C4-2B (cell line): ENCODE measurements around the gene FBXL15.

Experiments
- CTCF ChIP-seq: fragments of 450-650 bp; conservative IDR thresholded peaks from 2 replicates; pipeline ENCODE4 v1.5.1; 2017; ENCODE audit warnings: mild to moderate bottlenecking
- ZFX ChIP-seq: fragments of 450-650 bp; IDR thresholded peaks from 2 replicates; pipeline ENCODE4 v1.6.1; 2017

DNA sequence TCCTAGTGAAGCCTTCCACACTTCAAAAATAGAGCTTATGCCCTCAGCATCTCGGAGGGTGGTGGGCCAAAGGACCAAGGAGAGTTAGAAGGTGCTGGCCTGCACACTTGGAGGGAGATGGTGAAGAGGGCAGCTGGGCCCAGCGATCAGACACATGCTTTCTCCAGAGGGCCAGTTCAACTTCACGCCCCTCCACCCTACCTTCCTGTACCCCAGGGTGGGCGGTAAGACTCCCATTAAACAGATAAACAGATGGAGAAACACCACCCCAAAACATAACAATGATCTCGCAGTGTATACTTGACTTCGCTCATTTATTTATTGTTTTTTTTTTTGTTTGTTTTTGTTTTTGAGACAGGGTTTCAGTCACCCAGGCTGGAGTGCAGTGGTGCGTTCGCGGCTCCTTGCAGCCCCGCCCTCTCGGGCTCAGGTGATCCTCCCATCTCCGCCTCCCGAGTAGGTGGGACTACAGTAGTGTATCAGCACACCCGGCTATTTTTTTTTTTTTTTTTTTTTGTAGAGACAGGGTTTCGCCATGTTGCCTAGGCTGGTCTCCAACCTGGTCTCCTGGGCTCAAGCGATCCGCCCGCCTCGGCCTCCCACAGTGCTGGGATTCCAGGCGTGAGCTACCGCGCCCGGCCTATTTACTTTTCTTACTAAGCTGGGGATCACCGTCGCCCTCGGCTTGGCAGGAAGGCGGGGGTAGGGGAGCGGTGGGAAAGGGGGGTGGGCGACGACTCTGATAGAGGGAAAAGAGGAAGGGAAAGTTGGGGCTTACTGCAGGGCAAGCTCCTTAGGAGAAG is 28.9 kb downstream of the FBXL15 start:
- no peak for TF ChIP-seq CTCF
- TF ChIP-seq ZFX, result no peak
